GM21447 (cell line): ENCODE results near the gene FGF12.

ENCODE experiments used
- ATAC-seq: cut with Tn5 transposase; IDR thresholded peaks from one replicate; pipeline ENCODE4 v1.9.1; 2021; ENCODE audit not compliant: unreplicated experiment

Gene FGF12

GRCh38 chr3:192365571-192365970, 361.8 kb downstream of the FGF12 start:
- ATAC-seq: no peak

GRCh38 chr3:192364316-192364715, 363.0 kb downstream of the FGF12 start:
- ATAC-seq: no peak

GRCh38 chr3:192354687-192355086, 372.7 kb downstream of the FGF12 start:
- ATAC-seq: no peak

DNA sequence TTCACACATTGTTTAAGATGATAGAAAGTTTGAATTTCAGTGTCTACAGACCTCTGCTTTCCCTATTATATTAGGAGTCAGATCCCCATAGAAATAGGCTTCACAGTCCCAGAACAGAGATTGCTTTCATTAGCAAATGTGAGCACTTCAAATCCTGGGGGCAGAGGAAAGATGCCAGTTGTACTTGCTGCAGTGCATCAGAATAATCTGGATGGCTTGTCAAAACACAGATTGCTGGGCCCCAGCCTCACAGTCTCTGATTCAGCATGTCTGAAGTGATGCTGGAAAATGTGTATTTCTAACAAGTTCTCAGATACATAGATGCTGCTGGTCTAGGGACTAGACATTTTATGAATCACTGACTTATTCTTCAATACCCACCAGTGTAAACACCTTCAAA, 375.2 kb downstream of the FGF12 start:
- ATAC-seq: no peak

- no peak for ATAC-seq
Observed at GRCh38 chr3:192351441-192351840, 375.9 kb downstream of the FGF12 start.

GRCh38 chr3:192340031-192340430, 387.3 kb downstream of the FGF12 start:
- ATAC-seq: no peak

GRCh38 chr3:192339214-192339613, 388.1 kb downstream of the FGF12 start:
- ATAC-seq: no peak

DNA sequence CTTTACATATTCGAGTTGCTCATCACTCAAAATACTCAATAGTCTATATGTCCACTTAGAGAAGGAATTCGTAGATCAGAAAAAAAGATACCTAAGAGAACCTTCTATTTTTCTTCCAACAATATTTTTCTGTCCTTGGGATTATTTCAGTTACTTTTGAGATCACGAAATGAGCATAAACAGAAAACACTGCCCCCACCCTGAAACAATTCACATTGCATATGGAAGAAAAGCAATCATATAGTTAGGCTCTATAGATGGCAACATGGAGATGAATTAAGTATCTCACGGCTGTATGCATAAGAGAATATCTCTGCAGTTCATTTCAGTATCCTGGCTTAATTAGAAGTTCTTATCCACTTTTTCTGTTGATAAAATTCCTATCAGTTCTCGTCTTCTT, 391.1 kb downstream of the FGF12 start:
- no peak for ATAC-seq

GRCh38 chr3:192332386-192333291, 394.7 kb downstream of the FGF12 start:
- ATAC-seq: no peak

DNA sequence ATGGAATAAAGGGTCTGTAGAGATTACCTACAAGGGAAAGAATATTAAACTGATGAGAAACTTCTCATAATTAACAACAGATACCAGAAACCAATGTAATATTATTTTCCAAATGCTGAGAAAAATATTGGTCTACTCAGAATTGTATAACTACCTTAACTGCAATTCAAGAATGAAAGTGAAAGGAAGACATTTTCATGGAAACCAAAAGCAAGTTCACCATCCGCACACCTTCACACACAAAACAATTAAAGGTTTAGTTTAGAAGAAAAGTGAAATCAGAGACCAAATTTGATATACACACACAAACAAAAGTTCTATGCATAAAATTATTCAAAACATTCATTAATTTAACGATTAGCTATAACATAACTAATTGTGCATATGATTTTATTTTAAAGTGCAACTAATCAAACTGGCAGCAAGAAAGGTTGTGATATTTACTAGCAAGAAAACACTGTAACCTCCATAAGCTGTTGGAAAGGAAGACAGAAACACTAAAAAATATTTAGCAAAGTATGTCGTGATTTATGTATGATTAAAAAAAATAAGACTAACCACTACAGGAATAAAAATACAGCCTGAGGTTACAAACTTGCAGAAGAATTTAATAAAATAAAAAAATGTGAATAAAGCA, 395.5 kb downstream of the FGF12 start:
- peak; percentile 87 for ATAC-seq

DNA sequence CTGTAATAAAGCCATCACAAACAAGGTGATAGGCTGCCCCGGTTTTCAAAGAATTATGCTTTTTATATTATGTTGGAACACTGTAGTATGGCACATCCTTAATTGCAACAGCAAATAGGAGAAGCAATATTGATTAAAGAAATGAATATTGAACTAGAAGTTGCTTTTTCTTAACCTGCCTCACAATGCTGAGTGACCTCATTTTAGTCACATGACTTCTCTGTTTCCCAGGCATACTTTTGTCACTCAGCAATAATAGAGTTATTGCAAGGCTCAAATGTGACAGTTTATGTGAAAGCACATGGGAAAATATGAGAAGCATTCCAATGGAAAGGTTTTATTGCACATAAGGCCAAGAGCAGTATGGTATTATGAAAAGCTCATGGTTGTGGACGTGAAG, 400.7 kb downstream of the FGF12 start:
- ATAC-seq: no peak

- no peak for ATAC-seq
Observed at GRCh38 chr3:192317564-192317963, 409.8 kb downstream of the FGF12 start.

- no peak for ATAC-seq
Observed at GRCh38 chr3:192313605-192314004, 413.7 kb downstream of the FGF12 start.

DNA sequence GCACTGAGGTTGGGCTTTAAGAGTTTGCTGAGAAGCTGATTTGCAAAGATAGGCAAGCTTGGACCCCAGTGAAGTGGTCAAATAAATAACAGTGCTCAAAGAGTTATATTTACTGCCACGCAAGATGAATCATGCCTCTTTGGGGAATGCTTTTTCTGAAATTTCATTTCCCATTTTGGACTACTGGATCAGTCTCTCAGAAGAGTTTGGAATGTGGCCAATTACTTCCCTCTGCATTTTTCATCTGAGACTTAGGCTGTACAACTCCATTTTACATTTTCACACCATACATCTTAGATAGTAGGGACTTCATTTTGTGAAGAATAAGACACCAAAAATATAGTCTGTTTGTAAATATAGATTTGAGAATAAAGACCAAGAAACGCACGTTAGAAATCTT, 419.7 kb downstream of the FGF12 start:
- ATAC-seq: no peak

GRCh38 chr3:192303235-192303634, 424.1 kb downstream of the FGF12 start:
- no peak for ATAC-seq

GRCh38 chr3:192302721-192303120, 424.6 kb downstream of the FGF12 start:
- ATAC-seq: no peak

DNA sequence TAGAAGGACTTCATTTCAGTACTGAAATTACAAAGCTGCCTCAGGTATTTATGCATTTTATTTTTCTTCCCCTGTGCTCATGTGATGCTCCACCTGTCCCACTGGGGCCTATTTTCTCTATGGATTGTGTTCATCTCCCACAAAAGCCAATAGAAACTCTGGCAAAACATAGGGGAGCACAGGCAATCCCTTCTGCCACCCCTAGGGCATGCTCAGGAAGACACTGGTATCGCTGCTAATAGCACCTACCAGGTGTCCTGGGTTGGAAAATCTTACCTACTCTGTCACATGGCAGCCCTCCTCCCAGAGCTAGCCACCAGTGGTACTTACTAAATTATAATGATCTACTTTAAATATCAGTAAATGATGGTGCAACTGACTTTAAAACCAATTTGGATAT, 427.4 kb downstream of the FGF12 start:
- no peak for ATAC-seq

- no peak for ATAC-seq
Observed at GRCh38 chr3:192296845-192297244, 430.5 kb downstream of the FGF12 start.

DNA sequence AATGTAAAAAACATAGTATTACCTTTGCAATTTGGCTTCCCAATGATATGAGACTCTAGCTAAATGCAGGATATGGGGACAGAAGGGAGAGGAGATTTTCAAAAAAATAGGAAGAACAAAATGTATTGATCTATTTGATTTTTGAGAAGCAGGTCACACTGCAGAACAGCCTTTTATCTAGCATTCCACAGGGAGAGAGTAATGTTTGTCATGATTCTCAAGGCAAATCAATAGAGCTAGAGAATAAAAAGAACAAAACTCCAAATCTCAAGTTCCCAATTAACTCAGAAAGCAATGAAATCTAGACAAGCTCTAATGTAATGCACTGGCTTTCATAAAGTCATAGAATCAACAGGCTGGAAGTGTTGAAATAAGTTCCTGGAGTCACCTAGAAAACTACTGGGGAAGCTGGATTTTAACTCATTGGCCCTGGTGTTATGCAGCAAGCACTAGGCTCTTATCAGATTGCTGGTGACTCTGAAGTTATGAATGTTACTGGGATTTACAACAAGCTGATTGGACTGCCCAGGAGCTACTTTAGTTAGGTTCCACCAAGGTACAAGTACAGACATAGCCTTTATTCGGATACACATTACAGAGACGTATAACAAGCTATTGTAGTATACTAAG, 442.8 kb downstream of the FGF12 start:
- no peak for ATAC-seq

DNA sequence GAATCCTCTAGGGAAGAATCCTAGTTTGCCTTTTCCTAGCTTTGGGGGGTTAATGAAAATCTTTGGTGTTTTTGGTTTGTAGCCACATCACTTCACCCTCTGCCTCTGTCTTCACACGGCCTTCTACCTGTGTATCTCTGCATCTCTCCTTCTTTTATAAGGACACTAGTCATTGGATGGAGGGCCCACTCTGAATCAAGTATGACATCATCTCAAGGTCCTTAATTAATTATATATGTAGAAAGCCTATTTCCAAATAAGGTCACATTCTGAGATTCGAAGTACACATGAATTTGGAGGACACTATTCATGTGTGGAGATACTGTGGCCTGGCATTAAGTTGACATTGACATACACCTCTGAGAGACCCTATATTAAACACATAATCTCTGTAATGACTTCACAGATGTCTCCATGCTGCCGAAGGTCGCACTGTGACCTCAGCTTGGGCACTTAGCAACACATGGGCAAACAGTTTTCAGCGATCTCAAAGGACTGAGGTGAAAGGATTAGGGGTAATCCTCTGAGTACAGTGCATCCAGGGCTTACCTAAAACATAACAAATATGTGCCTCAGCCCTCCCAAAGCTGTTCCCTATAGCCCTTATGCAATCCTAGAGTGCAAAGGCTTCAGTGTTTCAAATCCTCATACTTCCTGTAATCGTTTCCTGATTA, 446.0 kb downstream of the FGF12 start:
- no peak for ATAC-seq

DNA sequence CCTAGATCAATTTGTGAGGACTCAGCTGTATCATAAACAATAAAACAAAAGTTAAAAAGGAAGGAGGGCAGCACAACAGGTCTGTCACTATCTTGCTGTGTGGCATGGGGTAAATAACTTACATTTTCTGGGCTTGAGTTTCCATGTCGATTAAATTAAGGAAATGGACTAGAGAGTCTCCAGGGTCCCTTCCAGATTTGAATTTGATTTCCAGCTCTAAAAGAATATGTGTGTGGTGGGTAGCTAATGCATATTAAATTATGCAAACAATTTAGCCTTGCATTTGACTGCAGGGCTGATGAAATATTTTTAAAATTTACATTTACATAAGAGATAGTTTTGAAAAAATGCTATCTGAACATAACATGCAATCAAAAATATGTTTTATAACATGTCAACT, 447.7 kb downstream of the FGF12 start:
- no peak for ATAC-seq
